ENCODE results near the gene ERI3.

ERI3 gene, protein sequence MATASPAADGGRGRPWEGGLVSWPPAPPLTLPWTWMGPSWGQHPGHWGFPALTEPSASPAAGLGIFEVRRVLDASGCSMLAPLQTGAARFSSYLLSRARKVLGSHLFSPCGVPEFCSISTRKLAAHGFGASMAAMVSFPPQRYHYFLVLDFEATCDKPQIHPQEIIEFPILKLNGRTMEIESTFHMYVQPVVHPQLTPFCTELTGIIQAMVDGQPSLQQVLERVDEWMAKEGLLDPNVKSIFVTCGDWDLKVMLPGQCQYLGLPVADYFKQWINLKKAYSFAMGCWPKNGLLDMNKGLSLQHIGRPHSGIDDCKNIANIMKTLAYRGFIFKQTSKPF

DNA sequence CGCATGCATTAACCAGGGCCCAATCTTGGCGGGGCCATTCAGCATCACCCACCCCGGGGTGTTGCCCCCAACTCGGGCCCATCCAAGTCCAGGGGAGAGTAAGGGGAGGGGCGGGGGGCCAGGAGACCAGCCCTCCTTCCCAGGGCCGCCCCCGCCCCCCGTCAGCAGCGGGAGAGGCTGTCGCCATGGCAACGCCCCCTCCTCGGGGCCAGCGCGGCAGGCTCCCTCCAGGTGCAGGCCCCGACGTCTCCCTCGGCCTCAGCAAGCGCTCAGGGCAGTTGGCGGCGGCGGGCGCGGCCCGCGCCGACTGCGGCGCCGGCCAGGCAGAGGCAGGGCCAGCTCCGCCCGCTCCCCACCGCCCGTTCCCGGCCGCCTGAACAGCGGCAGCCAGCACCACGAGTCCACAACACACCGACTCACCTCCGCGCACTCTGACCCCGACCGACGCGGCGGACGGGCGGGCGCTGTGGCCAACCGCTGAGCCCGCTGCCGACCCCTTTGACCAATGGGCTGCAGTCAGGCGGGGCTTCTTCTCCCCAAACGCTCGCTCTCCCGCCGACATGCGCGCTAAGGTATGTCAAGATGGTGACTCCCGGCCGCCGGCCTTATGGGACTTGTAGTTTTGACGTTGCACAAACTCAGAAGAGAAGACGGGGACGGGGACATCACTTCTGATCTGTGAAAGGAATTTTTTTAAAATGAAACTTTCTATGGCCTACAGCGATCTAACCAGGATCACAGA is at the start of gene ERI3:
ERI3 (minus strand) TSS at position 418 of the 742 bp plus-strand sequence; CDS start at position 187, 231 bp downstream.
- H3K4me1 Mint-ChIP-seq = peaks cover 47% of the 10 kb centered on the region

GRCh38 chr1:44401256-44402228 is 46.5 kb upstream of the ERI3 start:
- H3K27me3 Mint-ChIP-seq (ENCODE audit: low read depth) = peaks cover 89% of the 10 kb centered on the region
- H3K9me3 Mint-ChIP-seq = no peaks in the 10 kb centered on the region
- peaks cover 9% of the 10 kb centered on the region for H3K4me1 Mint-ChIP-seq
- H3K27ac Mint-ChIP-seq = no peak overlapping the region
- no peaks in the 10 kb centered on the region for H3K36me3 Mint-ChIP-seq (ENCODE audit: low read depth)
- no peak for TF ChIP-seq CTCF (IDR thresholded peaks at IDR 0.05; ENCODE audit: unreplicated experiment in 3 of 3)
- no peak overlapping the region for H3K4me3 Mint-ChIP-seq

More for the DNA sequence above, at the start of gene ERI3:
- H3K36me3 Mint-ChIP-seq (ENCODE audit: low read depth) = peaks cover 14% of the 10 kb centered on the region
- peaks cover 10% of the 10 kb centered on the region for H3K27me3 Mint-ChIP-seq (ENCODE audit: low read depth)
- H3K4me3 Mint-ChIP-seq = peak within 1 kb of the TSS; percentile 95 to 98 (median 96)
- H3K27ac Mint-ChIP-seq = peak within 1 kb of the TSS; percentile 45 to 91 (median 87)
- no peaks in the 10 kb centered on the region for H3K9me3 Mint-ChIP-seq
- TF ChIP-seq CTCF (IDR thresholded peaks at IDR 0.05; ENCODE audit: unreplicated experiment in 3 of 3) = no peak

- TF ChIP-seq CTCF (IDR thresholded peaks at IDR 0.05; ENCODE audit: unreplicated experiment in 3 of 3) = no peak
- Mint-ChIP-seq H3K36me3 (ENCODE audit: low read depth) (no peaks in the 10 kb centered on the region), H3K4me1 (no peaks in the 10 kb centered on the region), H3K9me3 (peaks cover 3% of the 10 kb centered on the region), H3K4me3 (no peak overlapping the region), H3K27me3 (ENCODE audit: low read depth) (peaks cover 12% of the 10 kb centered on the region), H3K27ac (no peak overlapping the region)
Observed at GRCh38 chr1:44390277-44390676, 35.2 kb upstream of the ERI3 start.

GRCh38 chr1:44389437-44389836 is 34.4 kb upstream of the ERI3 start:
- H3K9me3 Mint-ChIP-seq = no peaks in the 10 kb centered on the region
- peaks cover 14% of the 10 kb centered on the region for H3K27me3 Mint-ChIP-seq (ENCODE audit: low read depth)
- no peak for TF ChIP-seq CTCF (IDR thresholded peaks at IDR 0.05; ENCODE audit: unreplicated experiment in 3 of 3)
- H3K36me3 Mint-ChIP-seq (ENCODE audit: low read depth) = no peaks in the 10 kb centered on the region
- H3K4me3 Mint-ChIP-seq = no peak overlapping the region
- H3K4me1 Mint-ChIP-seq = no peaks in the 10 kb centered on the region
- H3K27ac Mint-ChIP-seq = no peak overlapping the region

GRCh38 chr1:44388551-44388950 is 33.5 kb upstream of the ERI3 start:
- H3K27ac Mint-ChIP-seq = no peak overlapping the region
- TF ChIP-seq CTCF (IDR thresholded peaks at IDR 0.05; ENCODE audit: unreplicated experiment in 3 of 3) = no peak
- H3K4me3 Mint-ChIP-seq = no peak overlapping the region
- no peaks in the 10 kb centered on the region for H3K36me3 Mint-ChIP-seq (ENCODE audit: low read depth)
- H3K27me3 Mint-ChIP-seq (ENCODE audit: low read depth) = peaks cover 12% of the 10 kb centered on the region
- H3K9me3 Mint-ChIP-seq = no peaks in the 10 kb centered on the region
- H3K4me1 Mint-ChIP-seq = no peaks in the 10 kb centered on the region

Data from nephron (organoid).